ENCODE measurements around the gene PFN4.
"Not testable (repeated sequence)": the region's sequence is repeated elsewhere in the genome, so short reads cannot be mapped to it uniquely, and the experiment has no call there.

The PFN4 gene, protein sequence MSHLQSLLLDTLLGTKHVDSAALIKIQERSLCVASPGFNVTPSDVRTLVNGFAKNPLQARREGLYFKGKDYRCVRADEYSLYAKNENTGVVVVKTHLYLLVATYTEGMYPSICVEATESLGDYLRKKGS

DNA sequence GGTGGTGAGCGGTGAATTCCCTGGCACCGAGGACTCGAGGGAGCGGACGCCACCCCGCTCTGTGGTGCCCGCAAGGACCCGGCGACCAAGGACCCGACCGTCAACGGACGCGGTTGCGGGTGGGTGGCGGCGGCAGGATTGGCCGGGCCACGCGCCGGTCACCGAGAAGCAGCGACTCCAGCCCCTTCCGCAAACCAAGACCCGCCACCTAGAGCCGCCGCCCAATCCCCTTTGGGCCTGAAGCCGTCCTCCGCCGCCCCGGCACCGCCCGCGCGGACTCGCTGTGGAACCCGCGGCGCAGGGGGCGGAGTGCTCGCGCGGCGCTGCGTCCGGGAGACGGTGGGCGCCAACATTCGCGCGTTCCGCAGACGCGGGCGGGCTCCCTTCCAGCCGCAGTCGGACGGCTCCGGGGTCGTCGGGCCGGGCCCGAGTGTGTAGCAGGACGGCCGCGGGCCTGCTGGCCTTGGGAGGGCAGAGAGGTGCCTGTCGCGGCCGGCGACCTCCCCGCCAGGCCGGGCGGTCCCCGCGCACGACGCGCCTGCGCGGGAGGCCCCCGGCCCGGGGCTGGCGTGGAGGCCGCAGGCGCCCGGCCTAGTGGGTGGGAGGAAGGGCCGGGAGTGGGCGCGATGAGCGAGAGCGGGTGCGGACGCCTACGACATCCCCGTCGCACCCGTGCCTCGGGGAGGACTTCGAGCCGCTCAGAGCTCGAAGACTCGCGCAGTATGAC, at the start of gene PFN4, which contains the start of gene FAM228B:
PFN4 (minus strand) TSS at position 140 of the 727 bp plus-strand sequence. CDS start 799 bp downstream, outside the sequence.
FAM228B (plus strand) TSS at position 275 of the 727 bp plus-strand sequence. CDS start 893 bp downstream, outside the sequence.
- peak; percentile 43 for DNase-seq

DNA sequence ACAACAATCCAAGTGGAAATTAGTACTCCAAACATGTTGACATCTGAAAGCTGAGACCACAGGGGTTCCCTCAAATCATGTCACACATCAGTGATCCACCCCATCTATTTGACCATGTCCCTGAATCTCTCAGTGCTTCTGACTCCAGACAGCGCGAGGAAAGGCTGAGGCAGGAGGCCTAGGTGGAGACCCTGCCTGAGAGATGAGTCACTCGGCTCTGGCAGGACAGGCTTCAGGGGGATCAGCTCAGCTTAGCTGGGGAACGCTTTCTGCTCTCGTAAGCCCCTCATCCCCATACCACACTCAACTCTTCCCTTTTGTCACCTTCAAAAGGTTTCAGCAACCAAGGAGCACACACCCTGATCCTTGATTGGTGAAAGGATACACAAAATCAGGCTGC, 45.9 kb upstream of the PFN4 start:
- no peak for DNase-seq

DNA sequence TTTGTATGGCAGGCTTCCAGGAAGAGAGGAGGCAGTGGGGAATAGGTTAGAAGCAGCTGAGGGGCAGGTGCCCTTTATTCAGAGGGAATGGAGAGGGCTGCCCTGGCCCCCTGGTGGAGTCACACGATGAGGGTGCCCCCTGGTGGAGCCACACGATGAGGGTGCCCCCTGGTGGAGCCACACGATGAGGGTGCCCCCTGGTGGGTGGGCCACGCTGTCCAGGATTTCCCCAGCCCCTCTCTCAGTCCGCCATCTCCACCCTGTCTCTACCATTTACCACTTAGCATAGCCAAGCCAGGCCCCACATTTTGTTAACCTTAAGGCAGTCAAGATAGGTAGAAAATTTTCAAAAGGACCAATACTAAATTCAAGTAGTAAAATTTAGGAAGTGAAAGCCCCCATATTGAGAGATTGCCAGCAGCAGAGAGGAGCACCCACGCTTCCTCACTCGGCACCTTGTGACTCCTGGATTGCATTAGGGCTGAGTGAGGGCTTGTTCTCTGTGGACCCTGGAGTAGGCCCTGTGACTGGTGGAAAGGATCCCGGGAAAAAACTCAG, 41.4 kb upstream of the PFN4 start:
- no peak for DNase-seq

DNA sequence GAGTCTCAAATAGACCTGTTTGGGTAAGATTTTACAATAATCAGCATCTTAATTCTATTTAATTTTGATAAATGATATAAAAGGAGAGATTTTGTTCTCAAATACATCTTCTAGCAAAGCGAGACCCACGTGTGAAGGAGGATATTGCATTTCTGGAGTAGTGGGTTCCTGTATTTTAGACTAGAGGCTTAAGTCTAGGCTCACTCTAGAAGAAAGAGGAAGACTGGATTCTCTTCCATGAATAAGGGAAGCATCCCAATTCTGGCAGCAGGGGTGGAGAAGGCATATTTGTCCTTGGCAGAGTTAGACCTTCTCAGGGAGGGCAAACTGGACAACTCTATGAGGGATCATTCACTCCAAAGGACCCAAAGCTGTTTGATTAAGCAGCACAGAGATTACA, 40.5 kb upstream of the PFN4 start:
- DNase-seq: no peak

DNA sequence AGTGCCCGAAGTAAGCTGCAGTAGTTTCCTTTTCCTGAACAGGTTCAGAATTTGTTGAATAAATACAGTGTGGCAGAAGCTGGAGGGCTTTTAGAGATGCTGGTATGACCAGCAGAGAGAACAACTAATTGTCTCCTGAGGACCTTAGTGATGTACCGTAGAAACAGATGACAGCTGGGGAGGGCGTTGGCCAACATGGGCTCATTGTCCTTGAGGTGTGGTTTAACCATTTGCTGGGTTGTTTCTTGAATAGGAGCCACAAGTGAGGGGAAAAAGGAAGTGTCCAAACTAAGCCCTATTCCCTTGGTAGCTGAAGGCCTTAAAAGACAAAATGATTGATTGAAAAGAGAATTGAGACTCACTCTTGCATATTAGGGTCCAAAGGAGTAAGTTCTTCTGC, 40.1 kb upstream of the PFN4 start:
- no peak for DNase-seq

DNA sequence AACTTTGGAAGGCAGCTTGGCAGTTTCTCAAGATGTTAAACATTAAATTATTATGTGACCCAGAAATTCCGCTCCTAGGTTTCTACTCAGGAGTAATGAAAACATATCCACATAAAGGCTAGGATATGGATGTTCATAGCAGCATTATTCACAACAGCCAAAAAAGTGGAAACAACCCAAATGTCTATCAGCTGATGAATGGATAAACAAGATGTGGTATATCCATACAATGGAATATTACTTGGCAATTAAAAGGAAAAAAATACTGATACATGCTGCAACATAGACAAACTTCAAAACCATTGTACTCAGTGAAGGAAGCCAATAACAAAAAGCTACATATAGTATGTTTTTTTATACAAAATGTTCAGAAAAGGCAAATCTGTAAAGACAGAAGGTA, 39.4 kb upstream of the PFN4 start:
- no peak for DNase-seq

DNA sequence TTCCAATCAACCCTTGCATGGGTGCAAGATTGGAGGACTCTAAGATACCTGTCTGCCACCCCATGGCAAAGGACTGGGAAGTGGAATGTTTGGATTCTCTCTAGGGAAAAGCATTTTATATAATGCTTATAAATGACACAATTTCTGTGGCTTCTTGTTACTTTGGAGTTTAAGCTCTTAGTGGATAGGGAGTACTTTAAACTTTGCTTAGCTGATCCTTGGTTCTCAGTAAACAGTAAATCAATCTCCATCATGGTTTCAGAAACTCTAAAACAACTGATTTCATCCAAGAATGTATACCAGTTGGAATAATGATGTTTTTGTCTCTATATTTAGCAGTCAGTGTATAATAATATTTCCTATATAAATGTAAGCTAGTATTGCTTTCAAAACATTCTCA, 37.6 kb upstream of the PFN4 start:
- no peak for DNase-seq

DNA sequence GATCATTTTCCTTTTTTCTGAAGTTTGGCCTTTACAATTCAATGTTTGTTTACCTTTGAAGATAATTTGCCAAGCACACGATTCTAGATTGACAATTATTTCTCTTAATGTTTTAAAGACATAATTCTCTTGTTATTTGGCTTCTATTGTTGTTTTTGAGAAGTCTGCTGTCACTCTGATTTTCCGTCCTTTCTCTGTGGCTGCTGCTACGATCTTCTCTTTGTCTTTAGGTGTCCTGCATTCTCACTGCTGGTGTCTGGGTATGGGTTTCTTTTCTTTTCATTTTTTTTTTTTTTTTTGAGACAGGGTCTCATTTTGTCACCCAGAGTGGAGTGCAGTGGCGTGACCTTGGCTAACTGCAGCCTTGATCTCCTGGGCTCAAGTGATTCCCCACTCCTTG, 36.6 kb upstream of the PFN4 start:
- no peak for DNase-seq

DNA sequence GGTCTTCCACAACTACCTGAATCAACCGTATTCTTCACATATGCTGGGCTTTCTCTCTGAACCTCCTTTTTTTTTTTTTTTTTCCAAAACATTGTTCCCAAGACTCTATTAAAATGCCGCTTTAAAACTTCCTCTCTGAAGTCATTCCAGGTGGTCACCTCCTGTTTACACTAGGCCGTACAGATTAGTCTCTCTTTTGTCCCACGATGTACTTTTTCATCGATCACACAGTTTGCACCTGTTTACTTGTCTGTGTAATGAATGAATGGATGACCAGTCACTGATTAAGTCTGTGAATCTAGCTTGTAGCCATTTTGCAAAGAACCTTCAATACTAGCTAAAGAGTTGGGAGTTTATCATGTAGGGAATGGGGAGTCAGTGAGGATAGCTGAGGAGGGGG, 35.0 kb upstream of the PFN4 start:
- DNase-seq: no peak

DNA sequence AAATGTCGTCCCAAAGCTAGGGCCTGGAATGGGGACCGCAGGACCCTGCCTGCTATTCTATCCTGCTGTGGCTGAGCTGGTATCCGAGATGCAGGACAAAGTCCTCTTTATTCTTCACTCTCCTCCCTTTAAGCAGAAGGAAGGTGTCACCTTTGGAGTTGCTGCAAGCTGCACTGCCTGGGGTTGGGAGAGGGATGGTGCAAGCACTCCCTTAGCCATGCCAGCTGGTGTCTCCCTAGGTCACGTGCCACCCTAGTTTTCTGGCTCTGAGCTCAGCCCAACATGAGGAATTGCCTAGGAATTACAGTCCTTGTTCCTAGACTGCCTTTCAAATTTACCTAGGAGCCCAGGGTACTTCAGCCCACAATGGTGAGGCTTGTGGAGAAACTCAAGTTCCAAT, 30.3 kb upstream of the PFN4 start:
- no peak for DNase-seq

DNA sequence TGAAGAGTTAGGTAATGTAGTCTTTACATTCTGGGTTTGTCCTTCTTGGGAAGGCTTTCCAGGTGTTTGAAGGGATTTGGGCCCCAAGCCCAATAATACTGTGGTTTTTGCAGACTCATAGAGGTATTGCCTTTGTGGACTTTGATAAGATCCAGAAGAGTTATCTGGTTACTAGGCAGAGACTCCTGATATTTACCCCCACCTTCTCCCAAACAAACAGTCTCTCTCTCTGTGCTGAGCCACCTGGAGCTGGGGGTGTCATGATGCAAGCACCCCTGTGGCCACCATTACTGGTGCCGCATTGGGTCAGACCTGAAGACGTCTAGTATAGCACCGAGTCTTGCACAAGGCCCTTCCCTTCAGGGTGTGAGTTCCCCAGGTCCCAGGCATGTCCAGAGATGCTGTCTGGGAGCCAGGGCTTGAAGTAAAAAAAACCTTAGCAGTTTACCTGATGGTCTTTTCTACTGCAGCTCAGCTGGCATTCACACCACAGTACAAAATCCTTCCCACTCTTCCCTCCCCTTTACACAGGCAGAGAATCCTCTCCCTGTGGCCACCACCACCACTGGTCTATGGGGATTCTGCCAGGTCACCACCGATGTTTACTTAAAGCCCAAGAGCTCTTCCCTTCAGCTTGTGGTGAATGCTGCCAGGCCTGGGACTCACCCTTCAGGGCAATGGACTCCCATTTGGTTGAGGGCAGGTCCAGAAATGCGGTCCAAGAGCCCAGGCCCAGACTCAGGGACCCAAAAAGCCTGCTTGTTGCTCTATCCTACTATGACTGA, 29.5 kb upstream of the PFN4 start:
- DNase-seq: no peak

DNA sequence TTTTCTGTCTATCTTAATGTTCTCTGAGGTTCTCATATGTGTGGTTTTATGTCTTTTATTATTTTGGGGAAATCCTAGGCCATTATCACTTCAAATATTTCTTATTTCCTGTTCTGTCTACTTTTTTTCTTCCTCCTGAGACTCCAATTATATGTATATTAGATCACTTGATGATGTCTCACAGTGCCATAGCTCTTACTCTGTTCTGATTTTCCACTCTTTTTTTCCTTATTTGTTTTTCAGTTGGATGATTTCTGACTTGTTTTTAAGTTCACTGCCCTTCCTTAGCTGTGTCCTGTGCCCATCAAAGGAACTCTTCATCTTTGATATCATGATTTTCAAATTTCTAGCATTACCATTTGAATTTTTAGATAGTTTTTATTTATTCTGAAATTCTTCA, 24.2 kb upstream of the PFN4 start:
- no peak for DNase-seq

DNA sequence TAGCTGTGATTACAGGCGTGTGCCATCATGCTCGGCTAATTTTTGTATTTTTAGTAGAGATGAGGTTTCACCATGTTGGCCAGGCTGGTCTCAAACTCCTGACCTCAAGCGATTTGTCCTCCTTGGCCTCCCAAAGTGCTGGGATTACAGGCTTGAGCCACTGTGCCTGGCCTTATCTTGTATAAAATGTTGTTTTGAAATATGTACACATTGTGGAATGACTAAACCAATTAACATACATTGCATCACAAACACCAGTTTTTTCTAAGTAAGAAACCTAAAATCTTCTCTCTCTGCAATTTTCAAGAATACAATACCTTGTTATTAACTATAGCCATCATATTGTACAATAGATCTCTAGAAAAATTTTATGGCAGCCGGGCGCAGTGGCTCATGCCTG, 17.2 kb upstream of the PFN4 start:
- DNase-seq: not testable (repeated sequence)

DNA sequence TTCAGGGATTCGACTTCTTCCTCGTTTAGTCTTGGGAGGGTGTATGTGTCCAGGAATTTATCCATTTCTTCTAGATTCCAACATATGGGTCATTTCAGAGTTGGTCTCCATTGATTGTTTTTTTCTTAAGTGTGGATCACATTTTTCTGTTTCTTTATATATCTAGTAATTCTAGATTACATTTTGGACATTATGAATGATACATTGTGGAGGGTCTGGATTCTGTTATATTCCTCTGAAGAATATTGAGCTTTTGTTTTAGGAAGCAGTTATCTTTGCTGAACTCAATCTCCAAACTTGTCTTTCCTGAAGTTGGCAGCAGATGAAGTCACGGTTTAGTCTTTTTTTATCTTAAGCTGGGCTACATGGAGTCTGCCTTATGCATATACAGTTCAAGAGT, 9.4 kb upstream of the PFN4 start:
- DNase-seq: no peak

DNA sequence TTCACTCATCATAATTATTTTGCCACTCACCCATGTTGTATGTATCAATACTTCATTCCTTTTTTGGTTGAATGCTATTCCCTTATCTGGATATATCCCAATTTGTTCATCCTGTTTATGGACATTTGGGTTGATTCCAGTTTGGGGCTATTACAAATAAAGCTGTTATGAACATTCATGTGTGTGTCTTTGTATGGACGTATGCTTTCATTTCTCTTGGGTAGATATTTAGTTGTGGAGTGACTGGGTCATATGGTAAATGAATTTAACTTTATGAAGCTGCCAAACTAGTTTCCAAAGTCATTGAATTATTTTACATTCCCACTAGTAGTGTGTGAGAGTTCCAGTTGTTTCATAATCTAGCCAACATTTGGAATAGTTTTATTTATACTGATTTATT, 2.8 kb upstream of the PFN4 start:
- DNase-seq: no peak

DNA sequence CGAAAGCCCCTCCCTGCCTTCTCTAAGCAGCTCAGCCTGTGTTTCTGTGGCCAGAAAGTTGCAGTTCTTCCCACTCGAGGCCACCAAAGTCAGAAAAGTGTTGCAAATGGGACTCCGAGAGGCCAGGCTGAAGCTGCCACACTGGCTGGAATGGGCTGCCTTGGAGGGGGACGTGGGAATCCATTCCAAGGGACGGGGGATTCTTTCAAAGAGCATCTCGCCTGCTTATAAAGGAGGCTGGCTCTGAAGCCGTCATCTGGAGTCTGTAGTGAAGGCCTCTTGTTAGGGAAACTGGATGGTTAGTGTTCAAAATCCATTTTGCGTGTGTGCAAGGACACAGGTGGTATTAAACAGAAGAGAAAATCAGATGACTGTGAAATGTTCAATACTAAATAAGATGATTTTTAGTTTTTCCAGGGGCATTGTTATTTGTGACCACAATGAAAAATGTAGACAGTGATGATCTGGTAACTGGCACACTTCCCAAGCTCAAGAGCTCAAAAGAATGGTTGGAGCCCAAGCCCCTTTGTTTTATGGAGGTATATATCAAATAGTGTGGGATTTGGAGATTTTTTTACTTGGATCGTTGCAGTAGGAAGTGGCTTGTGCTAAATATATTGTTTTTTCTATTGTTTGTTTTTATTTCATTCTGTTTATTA, 917 bp upstream of the PFN4 start:
- no peak for DNase-seq

DNA sequence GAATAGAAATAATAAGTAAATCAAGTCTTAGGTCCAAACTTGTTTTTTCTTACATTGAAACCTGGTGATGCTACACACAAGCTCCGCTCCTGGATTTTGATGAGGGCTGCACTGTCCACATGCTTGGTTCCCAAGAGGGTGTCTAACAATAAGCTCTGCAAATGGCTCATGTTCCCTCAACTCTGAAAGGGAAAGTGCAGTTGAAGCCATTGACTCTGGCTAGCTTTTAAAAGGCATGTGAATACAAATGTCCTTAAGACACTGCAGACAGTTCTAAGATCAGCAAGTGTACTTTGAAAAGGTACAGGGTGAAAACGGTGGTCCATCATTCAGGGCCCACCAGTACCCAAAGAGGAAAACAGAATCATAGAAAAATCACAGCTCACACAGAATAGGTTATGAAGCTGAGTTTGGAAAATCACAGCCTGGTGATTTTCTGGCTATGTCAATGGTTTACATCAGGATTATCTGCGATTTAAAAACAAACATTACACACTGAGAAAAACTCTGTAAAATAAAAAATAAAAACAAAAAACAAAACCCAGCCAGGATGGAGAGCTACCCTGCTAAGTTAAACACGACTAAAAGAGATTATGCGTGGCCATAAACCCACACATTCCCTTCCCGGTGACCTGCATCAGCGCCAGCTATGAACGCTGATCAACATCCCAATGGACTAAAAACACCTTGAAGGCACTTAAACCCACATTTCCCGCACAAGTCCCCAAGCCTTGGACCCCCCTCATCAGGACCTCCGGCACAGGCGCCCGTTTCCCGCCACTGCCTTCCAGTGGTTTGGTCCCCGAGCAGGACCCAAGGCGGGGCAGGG, 554 bp downstream of the PFN4 start:
- no peak for DNase-seq

DNA sequence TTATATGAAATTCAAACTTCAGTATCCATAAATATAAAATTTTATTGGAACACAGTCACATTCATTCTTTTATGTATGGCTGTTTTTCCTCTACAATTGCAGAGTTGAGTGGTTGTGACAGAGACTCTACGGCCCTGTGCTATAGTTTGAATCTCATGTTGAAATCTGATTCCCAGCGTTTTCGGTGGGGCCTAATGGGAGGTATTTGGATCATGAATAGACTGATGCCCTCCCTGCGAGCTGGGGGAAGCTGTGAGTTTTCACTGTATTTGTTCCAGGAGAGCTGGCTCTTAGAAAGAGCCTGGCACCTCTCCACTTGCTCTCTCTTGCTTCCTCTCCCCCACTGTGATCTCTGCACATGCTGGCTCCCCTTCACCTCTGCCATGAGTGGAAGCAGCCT, 1.7 kb downstream of the PFN4 start:
- no peak for DNase-seq

DNA sequence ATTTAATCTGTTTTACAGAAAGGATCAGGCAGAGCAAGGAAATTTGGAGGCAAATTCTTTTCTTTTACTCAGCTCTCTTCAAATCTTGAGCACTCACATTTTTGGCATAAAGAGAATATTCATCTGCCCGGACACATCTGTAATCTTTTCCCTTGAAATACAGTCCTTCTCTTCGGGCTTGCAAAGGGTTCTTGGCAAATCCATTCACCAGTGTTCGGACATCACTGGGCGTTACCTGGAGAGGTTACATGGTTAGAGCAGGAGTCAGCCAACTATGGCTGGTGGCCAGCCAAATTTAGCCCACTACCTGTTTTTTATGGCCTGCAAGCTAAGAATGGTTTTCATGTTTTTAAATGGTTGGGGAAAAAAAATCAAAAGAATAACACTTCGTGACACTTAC, 2.1 kb downstream of the PFN4 start:
- DNase-seq: no peak

DNA sequence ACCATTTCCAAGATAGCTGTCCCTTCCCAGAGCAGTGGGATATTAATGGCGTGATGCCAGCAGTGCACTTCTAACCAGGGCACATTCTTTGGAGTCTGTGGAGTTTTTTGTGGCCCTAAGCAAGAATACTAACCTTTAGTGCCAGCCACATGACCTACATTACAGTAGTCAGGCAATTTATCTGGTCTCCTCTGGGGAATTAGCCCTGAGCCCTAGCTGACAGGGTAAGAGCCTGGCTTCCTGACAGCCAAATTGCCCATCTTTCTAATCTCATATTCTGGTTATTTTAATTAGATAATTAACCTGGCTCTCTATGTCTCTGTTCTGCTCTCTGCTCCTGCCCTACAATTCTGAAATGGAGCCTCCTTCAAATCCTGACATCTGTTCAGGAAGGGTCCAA, 5.2 kb downstream of the PFN4 start:
- no peak for DNase-seq

DNA sequence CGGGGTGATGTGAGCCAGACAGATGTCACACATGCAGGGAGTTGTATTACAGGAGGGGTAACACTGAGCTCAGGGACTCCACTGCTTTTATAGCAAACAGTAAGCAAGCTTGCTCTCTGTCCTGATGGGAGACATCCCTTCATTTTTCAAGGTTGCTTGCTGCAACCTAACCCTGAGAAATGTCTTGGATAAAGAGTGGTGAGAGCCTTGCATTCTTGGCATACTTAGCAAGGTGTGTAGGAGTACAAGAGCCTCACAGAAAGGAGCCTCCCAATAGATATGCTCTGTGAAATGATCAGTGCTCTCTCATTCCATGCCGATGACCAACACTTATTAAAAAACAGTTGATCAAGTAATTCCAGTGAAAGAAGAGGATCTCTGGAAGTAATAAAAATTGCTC, 8.1 kb downstream of the PFN4 start:
- no peak for DNase-seq

DNA sequence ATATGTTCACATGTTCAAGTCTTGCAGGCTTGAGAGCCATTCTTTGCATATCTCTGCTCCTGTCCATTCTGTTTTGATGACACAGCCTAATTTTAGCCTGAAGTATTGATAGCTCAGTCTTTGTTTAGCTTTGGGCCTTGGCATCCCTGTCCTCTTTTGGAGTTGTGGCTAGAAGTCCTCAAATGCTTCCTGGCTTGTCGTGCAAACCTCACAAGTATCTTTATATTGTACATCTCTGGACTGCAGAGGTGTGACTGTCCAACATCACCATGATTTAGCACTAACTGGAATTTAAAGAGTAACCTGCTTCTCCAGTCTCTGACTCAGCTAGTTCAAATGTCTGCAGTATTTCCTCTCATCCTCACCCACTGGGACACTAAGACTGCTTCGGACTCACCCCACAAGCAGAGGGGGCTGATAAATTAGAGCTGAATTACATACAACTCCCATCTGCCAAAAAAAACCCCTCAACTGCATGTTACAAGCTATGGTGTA, 11.7 kb downstream of the PFN4 start:
- no peak for DNase-seq

Data from NCI-H524 treated with DMSO at 0.1 percent for 48 hours (cell line).